Activated CD4-positive, alpha-beta memory T cell treated with anti-CD3 and anti-CD28 coated beads, Interleukin-2, amount 10 ng/mL, durations not matched to agents 7 days and 5 days (primary cell): Measurements from ENCODE around the gene PTGR1. TPM values are rescaled to one million over a fixed set of nuclear protein-coding genes. Genes with fewer than 3 reads are reported as not detected.

Experiments used
- CTCF ChIA-PET: fragments of 350-600 bp; sonication (Branson Sonifier 250); formaldehyde crosslinking; loops from one replicate; lab custom pipeline; 2021; ENCODE audit warnings: antibody characterized with exemption, inconsistent platforms; lab: Charles Lee
- POLR2A ChIA-PET: fragments of 350-600 bp; sonication (Branson Sonifier 250); formaldehyde crosslinking; loops from one replicate; lab custom pipeline; 2021; ENCODE audit warnings: antibody characterized with exemption; lab: Charles Lee
- DNase-seq: peaks from one replicate; pipeline ENCODE4 v3.0.0-alpha.2; 2020
- H3K27ac Mint-ChIP-seq: one replicate; pipeline ENCODE4 v1.8.0; 2021; ENCODE audit warnings: mild to moderate bottlenecking, mixed read lengths
- H3K27me3 Mint-ChIP-seq: one replicate; pipeline ENCODE4 v1.8.0; 2021; ENCODE audit warnings: mixed read lengths
- H3K36me3 Mint-ChIP-seq: one replicate; pipeline ENCODE4 v1.8.0; 2021; ENCODE audit warnings: low read depth, mixed read lengths
- H3K4me1 Mint-ChIP-seq: one replicate; pipeline ENCODE4 v1.8.0; 2021; ENCODE audit warnings: mixed read lengths
- H3K4me3 Mint-ChIP-seq: one replicate; pipeline ENCODE4 v1.8.0; 2021; ENCODE audit warnings: mild to moderate bottlenecking, mixed read lengths
- H3K9me3 Mint-ChIP-seq: one replicate; pipeline ENCODE4 v1.8.0; 2021; ENCODE audit warnings: mixed read lengths
- total RNA-seq, 2 experiments: library from RNA; stranded (reverse); gene quantifications; one replicate each; pipeline ENCODE4 v1.2.3, GENCODE V29; 2021

Gene PTGR1
- total RNA-seq, result 1 to 10 TPM in 1 of 2 experiments, under 1 TPM in 1; 0.85 to 1.2 TPM

GRCh38 chr9:111599092-111599954, at the start of gene PTGR1:
PTGR1 (minus strand) TSS chr9:111599647; CDS start chr9:111597422, 2,225 bp downstream.
- Mint-ChIP-seq H3K27me3 (peaks cover 32% of the 10 kb centered on the region), H3K4me1 (peaks cover 25% of the 10 kb centered on the region), H3K27ac (no peak within 1 kb of the TSS), H3K9me3 (no peaks in the 10 kb centered on the region), H3K36me3 (no peaks in the 10 kb centered on the region), H3K4me3 (peak within 1 kb of the TSS; percentile 75)
- ChIA-PET POLR2A (no interaction called here), CTCF (interaction anchor here (0.6 to 2.2 kb wide), 4 partner anchors 66 to 475 kb away, joined by 3 to 7 read pairs (median 4); no protein-coding TSS in a partner anchor)
- DNase-seq, result peak; percentile 24

- peaks cover 36% of the 10 kb centered on the region for H3K36me3 Mint-ChIP-seq
- no peak for DNase-seq
- no peak overlapping the region for H3K27ac Mint-ChIP-seq
- no peaks in the 10 kb centered on the region for H3K4me1 Mint-ChIP-seq
- H3K4me3 Mint-ChIP-seq, result no peak overlapping the region
- CTCF ChIA-PET, result no interaction called here
- no peaks in the 10 kb centered on the region for H3K9me3 Mint-ChIP-seq
- H3K27me3 Mint-ChIP-seq, result no peaks in the 10 kb centered on the region
- POLR2A ChIA-PET, result interaction anchor here (1.2 to 1.5 kb wide), 2 partner anchors 12 to 13 kb away, joined by 4 read pairs; partner anchors contain the start of gene GNG10
These were observed 49.6 kb upstream of the PTGR1 start for GRCh38 chr9:111649016-111649415.

GRCh38 chr9:111648066-111648465, 48.6 kb upstream of the PTGR1 start:
- ChIA-PET POLR2A (no interaction called here), CTCF (no interaction called here)
- Mint-ChIP-seq H3K36me3 (peaks cover 39% of the 10 kb centered on the region), H3K4me3 (no peak overlapping the region), H3K27me3 (no peaks in the 10 kb centered on the region), H3K4me1 (no peaks in the 10 kb centered on the region), H3K9me3 (no peaks in the 10 kb centered on the region), H3K27ac (no peak overlapping the region)
- DNase-seq, result no peak

GRCh38 chr9:111646417-111646816, 47.0 kb upstream of the PTGR1 start:
- ChIA-PET CTCF (no interaction called here), POLR2A (interaction anchor here (1.4 kb wide), 1 partner anchor 15 kb away, joined by 3 read pairs; the partner anchor contains the start of gene GNG10)
- Mint-ChIP-seq H3K27me3 (no peaks in the 10 kb centered on the region), H3K27ac (no peak overlapping the region), H3K4me1 (no peaks in the 10 kb centered on the region), H3K36me3 (peaks cover 41% of the 10 kb centered on the region), H3K4me3 (no peak overlapping the region), H3K9me3 (no peaks in the 10 kb centered on the region)
- DNase-seq, result no peak

- no peak overlapping the region for H3K4me3 Mint-ChIP-seq
- H3K36me3 Mint-ChIP-seq, result peaks cover 41% of the 10 kb centered on the region
- H3K9me3 Mint-ChIP-seq, result no peaks in the 10 kb centered on the region
- no peak overlapping the region for H3K27ac Mint-ChIP-seq
- ChIA-PET POLR2A (interaction anchor here (1.4 to 4.2 kb wide), 2 partner anchors 14 to 15 kb away, joined by 3 to 19 read pairs; partner anchors contain the start of genes DNAJC25 and GNG10), CTCF (no interaction called here)
- H3K4me1 Mint-ChIP-seq, result no peaks in the 10 kb centered on the region
- DNase-seq, result no peak
- H3K27me3 Mint-ChIP-seq, result no peaks in the 10 kb centered on the region
These were observed 46.4 kb upstream of the PTGR1 start for GRCh38 chr9:111645806-111646205.

GRCh38 chr9:111644195-111644772, 44.8 kb upstream of the PTGR1 start:
- ChIA-PET POLR2A (interaction anchor here (4.2 kb wide), 1 partner anchor 13 kb away, joined by 19 read pairs; the partner anchor contains the start of gene DNAJC25), CTCF (no interaction called here)
- Mint-ChIP-seq H3K27ac (no peak overlapping the region), H3K4me3 (no peak overlapping the region), H3K4me1 (no peaks in the 10 kb centered on the region), H3K27me3 (no peaks in the 10 kb centered on the region), H3K9me3 (no peaks in the 10 kb centered on the region), H3K36me3 (peaks cover 34% of the 10 kb centered on the region)
- no peak for DNase-seq

GRCh38 chr9:111637421-111637950, 38.0 kb upstream of the PTGR1 start:
- POLR2A ChIA-PET, result no interaction called here
- H3K27ac Mint-ChIP-seq, result no peak overlapping the region
- CTCF ChIA-PET, result no interaction called here
- DNase-seq, result no peak
- peaks cover 25% of the 10 kb centered on the region for H3K4me1 Mint-ChIP-seq
- no peaks in the 10 kb centered on the region for H3K9me3 Mint-ChIP-seq
- peaks cover 15% of the 10 kb centered on the region for H3K36me3 Mint-ChIP-seq
- no peak overlapping the region for H3K4me3 Mint-ChIP-seq
- H3K27me3 Mint-ChIP-seq, result no peaks in the 10 kb centered on the region

- peaks cover 38% of the 10 kb centered on the region for H3K4me1 Mint-ChIP-seq
- H3K4me3 Mint-ChIP-seq, result no peak overlapping the region
- no peak overlapping the region for H3K27ac Mint-ChIP-seq
These were observed 35.4 kb upstream of the PTGR1 start for GRCh38 chr9:111634860-111635259.

GRCh38 chr9:111633389-111633736, 33.9 kb upstream of the PTGR1 start:
- peaks cover 15% of the 10 kb centered on the region for H3K36me3 Mint-ChIP-seq
- DNase-seq, result no peak
- peak overlapping the region; percentile 15 for H3K4me3 Mint-ChIP-seq
- ChIA-PET CTCF (no interaction called here), POLR2A (no interaction called here)
- H3K27ac Mint-ChIP-seq, result no peak overlapping the region
- no peaks in the 10 kb centered on the region for H3K9me3 Mint-ChIP-seq
- peaks cover 38% of the 10 kb centered on the region for H3K4me1 Mint-ChIP-seq
- H3K27me3 Mint-ChIP-seq, result no peaks in the 10 kb centered on the region

More at GRCh38 chr9:111634860-111635259, 35.4 kb upstream of the PTGR1 start:
- CTCF ChIA-PET, result no interaction called here
- POLR2A ChIA-PET, result no interaction called here
- Mint-ChIP-seq H3K27me3 (no peaks in the 10 kb centered on the region), H3K36me3 (peaks cover 15% of the 10 kb centered on the region), H3K9me3 (no peaks in the 10 kb centered on the region)
- DNase-seq, result no peak

- DNase-seq, result no peak
- Mint-ChIP-seq H3K27ac (no peak overlapping the region), H3K27me3 (no peaks in the 10 kb centered on the region), H3K36me3 (peaks cover 15% of the 10 kb centered on the region), H3K4me3 (peak overlapping the region; percentile 85), H3K4me1 (peaks cover 38% of the 10 kb centered on the region), H3K9me3 (no peaks in the 10 kb centered on the region)
- POLR2A ChIA-PET, result interaction anchor here (1.2 to 2.6 kb wide), 3 partner anchors 11 to 51 kb away, joined by 3 to 19 read pairs (median 4); no protein-coding TSS in a partner anchor
- CTCF ChIA-PET, result interaction anchor here (1.4 kb wide), 1 partner anchor 442 kb away, joined by 5 read pairs; no protein-coding TSS in a partner anchor
These were observed 33.4 kb upstream of the PTGR1 start for GRCh38 chr9:111632695-111633388.

GRCh38 chr9:111632060-111632459, 32.6 kb upstream of the PTGR1 start:
- DNase-seq, result no peak
- peaks cover 15% of the 10 kb centered on the region for H3K36me3 Mint-ChIP-seq
- H3K27me3 Mint-ChIP-seq, result no peaks in the 10 kb centered on the region
- POLR2A ChIA-PET, result interaction anchor here (1.2 to 2.6 kb wide), 7 partner anchors 11 to 149 kb away, joined by 3 to 35 read pairs (median 5); partner anchors contain the start of gene GNG10
- CTCF ChIA-PET, result interaction anchor here (1.4 kb wide), 2 partner anchors 10 to 443 kb away, joined by 5 to 8 read pairs; no protein-coding TSS in a partner anchor
- peak overlapping the region; percentile 85 for H3K4me3 Mint-ChIP-seq
- peak overlapping the region; percentile 67 for H3K27ac Mint-ChIP-seq
- H3K4me1 Mint-ChIP-seq, result peaks cover 38% of the 10 kb centered on the region
- no peaks in the 10 kb centered on the region for H3K9me3 Mint-ChIP-seq
